SH-SY5Y (cell line): ENCODE results near the gene MACF1.

Experiments used
- GATA2 ChIP-seq: IDR thresholded peaks from 2 replicates; pipeline ENCODE4 v1.6.1; 2011; ENCODE audit warnings: mild to moderate bottlenecking, low read depth, low read length
- GATA3 ChIP-seq: IDR thresholded peaks from 2 replicates; pipeline ENCODE4 v1.6.1; 2011; ENCODE audit warnings: low read depth, mild to moderate bottlenecking, low read length, moderate library complexity

MACF1 gene

DNA sequence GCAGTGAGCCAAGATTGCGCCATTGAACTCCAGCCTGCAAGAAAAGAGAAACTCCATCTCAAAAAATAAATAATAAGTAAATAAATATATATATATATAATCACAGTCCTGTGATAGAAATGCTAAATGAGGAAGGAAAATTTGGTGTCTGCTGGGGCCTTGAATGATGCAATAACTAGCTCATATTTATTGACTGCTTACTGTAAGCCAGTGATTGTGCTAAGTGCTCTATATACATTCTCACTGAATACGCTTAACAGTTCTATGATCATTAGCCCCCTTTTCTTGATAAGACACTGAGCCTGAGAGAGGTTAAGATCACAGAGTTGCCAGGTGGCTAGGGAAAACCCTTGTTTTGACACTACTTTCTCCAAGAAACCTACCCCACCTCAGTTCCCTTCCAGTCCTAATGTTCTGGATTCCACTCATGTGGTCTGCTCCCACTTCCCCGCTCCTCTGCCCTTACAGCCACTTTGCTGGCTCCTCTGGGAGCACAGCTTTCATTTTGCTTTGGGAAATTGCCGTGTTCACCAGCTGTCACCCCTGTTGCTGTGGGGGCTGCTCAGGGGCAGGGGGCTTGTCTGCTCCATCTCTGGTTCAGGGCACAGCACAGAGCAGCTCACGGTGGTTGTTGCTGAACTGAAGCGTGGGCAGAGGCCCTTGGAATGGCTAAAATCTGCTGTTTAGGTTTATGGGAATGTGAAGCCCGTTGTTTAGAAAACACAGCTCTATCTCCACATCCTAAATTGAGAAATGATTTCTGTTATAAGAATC is 284.5 kb downstream of the MACF1 start:
- TF ChIP-seq GATA2, result no peak
- no peak for TF ChIP-seq GATA3

DNA sequence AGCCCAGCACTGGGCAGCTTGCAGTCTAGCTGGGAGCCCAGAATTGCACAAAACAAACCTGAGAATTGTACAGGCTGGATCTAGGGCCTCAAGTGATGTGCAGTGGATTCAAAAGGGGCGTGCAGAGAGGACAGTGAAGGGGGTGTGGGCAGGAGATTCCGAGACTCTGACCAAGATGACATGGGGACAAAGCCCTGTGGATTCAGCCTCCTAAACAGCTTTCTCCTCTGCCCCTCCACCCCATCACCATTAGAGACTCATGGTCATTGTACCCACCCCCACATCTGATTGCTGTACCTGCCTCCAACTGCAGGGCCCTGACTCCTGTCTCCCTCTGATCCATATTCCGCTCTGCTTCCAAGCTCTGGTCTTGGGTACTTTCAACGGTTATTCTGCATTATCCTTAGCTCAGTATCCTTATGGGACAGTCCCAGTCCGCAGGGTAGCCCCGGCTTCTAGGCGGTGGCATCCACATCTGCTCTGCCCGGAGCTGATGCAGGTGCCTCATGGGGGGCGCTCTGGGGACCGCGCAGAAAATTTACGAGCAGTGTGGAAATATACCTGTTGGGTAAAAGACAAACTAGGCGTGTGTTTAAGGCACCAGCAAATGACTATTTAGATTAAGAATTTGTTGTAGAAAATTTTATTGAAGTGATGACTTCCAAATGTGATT is 285.2 kb downstream of the MACF1 start:
- TF ChIP-seq GATA3, result no peak
- TF ChIP-seq GATA2, result no peak

DNA sequence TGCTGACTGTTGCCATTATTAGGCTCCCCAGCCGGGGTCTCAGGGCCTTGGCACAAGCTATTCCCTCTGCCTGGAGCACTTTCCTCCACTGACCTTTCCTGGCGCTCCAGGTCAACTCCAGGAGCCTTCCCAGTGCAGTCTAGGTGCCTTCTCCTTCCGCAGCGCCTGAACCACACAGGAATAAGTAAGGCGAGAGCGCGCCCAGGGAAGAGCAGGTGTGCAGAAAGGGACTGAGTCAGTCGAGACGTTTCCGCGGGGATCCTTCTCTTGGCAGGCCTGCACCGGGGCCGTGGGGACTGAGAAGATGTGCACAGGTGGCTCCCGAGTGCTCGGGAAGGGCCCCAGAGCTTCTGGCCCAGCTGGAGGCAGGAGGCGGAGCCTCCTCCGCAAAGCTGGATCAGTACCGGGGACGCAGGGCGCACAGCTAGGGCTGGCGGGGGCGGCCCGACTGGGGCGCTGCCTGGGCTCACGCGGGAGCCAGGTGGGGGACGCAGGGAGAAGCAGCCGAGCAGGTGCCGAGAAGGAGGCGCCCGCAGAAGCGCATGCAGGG is 286.2 kb downstream of the MACF1 start:
- TF ChIP-seq GATA3, result no peak
- TF ChIP-seq GATA2, result no peak

DNA sequence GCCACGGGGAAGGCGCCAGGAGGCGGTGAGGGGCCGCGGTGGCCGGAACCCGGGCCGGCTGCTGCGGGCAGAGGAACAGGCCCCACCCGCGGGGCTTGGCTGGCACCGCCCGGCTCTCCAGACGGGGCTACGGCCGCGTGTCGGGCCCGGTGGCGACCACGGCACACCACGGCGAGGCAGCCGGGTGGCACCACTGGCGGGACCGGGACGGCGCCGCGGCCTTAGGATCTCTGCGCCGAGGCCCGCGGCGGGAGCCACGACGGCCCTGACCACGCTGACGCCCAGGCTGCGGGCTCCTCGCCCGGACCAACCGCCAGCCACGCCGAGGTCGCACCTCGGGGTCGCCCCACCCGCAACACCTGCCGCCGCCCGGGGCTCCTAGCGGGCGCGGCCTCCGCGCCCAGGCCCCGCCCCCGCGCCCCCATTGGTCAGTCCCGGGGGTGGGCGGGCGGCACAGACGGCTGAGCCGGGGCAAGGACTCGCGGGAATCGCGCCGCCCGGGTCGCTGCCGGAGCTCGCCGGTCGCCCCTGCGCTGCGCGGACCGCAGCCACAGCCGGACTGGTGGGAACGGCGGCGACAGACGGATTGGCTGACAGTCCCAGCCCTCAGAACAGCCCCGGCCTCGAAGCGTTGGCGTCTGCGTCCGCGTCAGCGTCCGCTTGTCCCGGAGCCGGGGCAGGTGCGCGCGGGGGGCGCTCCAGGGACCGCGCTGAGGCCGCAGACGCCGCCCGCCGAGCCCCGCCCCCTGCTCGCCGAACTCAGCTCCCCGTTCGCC is 286.8 kb downstream of the MACF1 start, which contains the start of gene BMP8A:
TSS of gene BMP8A (plus strand) at position 491 of the 776 bp plus-strand sequence. CDS start 356 bp downstream, outside the sequence.
- no peak for TF ChIP-seq GATA3
- no peak for TF ChIP-seq GATA2

DNA sequence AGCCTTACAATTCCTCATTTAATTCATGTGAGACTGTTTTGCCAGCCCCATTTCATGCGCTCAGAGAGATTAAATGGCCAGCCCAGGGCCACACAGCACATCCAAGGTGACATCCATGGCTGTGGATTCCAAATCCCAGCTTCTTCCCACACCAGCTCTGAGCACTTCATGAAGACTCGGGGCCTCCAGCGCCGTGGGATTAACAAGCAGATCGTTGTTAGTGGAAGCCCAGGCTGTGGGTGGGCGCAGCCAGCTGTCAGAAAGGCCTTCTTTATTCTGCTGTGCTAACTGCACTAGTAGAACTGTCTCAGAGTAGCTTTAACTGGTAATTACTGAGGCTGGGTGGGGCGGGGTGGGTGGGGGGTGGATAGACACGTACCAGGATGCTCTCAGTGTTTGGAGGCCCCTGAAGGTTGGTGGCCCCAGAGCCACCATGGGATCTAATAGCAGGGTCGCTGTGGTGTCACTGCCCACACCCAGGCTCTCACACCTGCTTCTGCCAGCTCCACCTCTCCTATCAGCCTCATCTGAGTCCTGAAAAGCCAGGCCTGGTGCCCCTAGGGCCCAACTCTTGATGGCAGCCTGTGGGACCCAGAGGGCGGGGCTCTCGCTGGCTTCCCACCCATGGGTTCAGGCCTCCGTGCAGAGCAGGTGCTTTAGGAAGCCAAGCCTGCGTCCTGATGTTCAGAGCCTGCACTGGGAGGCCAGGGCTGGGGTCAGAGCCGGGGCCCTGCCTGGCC is 290.3 kb downstream of the MACF1 start:
- TF ChIP-seq GATA3, result no peak
- no peak for TF ChIP-seq GATA2

DNA sequence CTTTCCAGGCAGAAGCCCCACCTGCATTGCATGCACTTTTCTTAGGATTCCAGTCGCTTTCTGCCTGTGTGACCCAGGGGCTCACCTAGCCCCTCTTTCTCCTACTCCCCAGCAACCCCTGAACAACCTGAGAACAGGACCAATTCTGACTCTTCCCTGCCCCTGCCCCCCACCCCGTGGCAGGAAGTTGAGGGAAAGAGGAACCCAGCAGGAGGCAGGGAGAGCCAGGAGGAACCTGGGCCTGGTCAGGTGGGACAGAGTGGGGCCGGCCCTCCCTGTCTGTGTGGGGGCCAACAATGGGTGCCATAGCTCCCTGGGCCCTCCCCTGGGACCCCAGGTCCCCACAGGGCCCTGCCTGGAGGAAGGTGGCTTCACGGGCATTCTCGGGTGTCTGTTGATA is 293.1 kb downstream of the MACF1 start:
- TF ChIP-seq GATA3 (no peak), GATA2 (no peak)

DNA sequence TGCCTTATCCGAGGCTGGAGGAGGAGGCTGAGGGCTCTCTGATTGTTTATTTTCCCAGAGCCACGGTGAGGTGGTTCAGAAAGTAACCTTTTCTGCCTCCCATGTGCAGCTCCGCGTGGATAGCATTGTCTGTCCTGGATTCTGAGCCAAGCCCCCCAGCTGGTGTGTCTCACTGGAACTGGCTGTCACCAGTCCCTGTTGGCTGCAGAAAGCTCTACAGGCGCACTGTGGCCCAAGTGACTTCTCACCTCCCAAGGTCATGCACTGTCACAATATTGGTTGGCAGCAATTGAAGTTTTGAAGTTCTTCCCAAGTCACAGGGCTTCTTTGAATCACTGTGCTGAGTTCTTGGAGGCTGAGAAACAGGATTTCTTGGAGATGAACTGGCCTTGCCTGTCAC is 295.2 kb downstream of the MACF1 start:
- no peak for TF ChIP-seq GATA2
- TF ChIP-seq GATA3, result no peak

DNA sequence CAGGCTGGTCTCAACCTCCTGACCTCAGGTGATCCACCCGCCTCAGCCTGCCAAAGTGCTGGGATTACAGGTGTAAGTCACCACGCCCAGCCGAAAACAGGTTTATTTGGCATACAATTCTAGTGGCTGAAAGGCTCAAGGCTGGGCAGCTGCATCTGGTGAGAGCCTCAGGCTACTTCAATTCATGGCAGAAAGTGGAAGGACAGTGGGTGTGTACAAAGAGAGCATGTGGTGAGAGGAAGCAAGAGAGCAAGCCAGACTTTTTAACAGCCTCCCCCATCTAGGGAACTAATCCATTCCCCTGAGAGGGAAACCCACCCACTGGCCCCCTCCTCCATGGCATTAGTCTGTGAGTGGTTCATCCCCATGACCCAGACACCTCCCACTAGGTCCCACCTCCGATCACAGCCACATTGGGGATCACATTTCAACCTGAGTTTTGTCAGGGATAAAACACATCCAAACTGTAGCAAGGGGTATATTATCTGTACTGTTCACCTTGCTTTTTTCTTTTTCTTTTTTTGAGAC is 296.4 kb downstream of the MACF1 start:
- TF ChIP-seq GATA3, result no peak
- no peak for TF ChIP-seq GATA2

DNA sequence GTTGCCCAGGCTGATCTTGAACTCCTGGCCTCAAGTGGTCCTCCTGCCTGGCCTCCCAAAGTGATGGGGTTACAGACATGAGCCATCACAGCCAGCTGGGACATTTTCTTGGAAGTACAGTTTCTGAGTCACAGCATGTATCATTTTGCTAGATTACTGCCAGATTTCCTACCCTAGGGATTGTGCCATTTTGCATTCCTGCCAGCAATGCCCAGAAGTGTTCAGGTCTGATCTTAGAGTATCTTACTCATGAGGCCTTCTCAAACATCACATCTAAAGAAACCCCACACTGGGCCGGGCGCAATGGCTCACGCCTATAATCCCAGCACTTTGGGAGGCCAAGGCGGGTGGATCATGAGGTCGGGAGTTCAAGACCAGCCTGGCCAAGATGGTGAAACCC is 297.2 kb downstream of the MACF1 start:
- no peak for TF ChIP-seq GATA3
- no peak for TF ChIP-seq GATA2

DNA sequence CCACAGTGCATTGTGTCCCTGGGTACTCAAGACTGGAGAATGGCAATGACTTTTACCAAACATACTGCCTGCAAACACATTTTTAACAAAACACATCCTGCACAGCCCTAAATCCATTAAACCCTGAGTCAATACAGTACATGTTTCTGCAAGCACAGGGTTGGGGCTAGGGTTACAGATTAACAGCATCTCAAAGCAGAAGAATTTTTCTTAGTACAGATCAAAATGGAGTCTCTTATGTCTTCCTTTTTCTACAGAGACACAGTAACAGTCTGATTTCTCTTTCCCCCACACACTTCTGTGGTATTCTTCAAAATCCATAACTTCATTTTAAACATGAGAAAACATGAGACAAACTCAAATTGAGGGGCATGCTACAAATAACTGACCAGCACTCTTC is 300.8 kb downstream of the MACF1 start:
- TF ChIP-seq GATA3 (no peak), GATA2 (no peak)

DNA sequence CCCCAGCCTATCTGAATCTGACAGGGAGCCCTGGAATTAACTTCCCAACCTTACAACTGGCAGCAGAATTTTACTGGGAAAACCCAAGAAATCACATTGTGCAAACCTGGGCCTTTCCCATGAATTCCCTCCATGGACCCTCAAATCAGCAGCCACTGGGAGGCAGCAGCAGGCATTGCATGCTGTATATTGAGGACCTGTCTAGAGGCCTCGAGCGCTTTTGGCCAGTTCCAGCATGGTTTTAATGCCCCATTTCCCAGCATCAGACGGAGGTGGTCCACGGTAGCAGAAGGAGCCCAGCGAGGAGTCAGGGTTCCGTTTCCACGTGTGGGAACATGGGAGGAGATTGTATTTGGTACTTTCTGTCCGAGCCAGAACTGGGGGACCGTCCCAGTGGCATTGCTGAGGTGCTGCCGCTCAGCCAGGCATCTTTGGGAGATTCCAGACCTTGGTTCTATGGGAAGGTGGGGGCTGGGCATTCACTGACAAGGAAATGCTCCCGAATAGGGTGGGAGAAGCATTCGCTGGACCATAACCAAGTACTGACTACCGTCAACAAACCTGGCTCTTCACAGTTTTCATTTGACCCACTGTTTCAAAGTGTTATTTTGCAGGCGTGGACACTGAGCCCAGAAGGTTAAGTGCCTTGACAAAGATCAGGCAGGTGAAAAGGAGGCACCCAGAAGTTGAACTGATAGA is 302.9 kb downstream of the MACF1 start:
- no peak for TF ChIP-seq GATA3
- TF ChIP-seq GATA2, result no peak

DNA sequence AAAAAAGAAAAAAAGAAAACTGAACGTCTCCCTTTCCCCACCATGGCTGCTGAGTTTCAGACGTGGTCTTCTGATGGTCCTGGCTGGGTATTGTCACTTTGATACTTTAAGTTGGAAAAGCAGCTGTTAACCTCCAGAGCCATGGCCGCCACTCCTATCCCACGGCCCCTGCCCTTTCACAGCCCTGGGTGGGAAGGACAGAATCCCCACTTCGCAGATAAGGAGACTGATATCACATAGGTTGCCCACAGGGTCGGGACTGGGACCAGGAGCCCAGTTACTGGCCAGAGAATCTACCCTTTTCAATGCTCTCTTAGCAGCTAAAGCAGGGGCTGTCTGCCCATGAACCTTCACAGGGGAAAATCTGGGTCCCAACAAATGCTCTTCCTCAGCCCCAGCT is 303.8 kb downstream of the MACF1 start:
- TF ChIP-seq GATA2 (no peak), GATA3 (no peak)

DNA sequence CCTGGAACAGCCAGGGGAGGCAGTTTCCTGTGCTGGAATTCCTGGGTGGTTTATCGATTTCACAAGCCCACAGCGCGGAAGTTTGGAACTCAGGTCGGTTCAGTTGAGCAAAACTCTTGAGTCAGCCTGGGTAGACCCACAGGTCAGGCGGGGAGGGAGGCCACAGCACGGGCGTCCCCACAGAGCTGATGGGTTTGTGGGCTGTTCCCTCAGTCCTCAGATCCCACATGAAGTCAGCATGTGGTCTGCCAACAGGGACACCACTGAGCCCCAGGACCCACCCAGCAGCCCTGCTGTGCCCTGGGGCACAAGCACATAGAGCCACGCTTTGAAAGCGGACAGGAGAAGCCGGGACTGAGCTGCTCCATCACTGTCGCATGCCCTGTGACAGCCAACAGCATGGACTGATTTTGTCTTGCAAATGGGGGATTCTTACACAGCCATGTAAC is 304.4 kb downstream of the MACF1 start:
- TF ChIP-seq GATA3 (no peak), GATA2 (no peak)
